ENCODE measurements around the gene TMEM39B. TPM values are rescaled to one million over a fixed set of nuclear protein-coding genes. Genes with fewer than 3 reads are reported as not detected.

Gene TMEM39B
- polyA plus RNA-seq, 3 donors, result 3.3 to 30.6 (median 3.4) TPM

- Histone ChIP-seq H3K9ac (ENCODE audit: insufficient read depth, low read length, poor library complexity, severe bottlenecking) (no peak overlapping the region), H3K4me3 (replicated peaks in 1 of 3; ENCODE audit: low read depth in 2 of 3, low read length in 3 of 3) (no peak overlapping the region), H3K9me3 (replicated peaks in 1 of 2; ENCODE audit: control insufficient read depth in 1 of 2, insufficient read depth in 1 of 2, low read length in 2 of 2) (no peaks in the 10 kb centered on the region), H3K4me1 (ENCODE audit: control insufficient read depth in 1 of 2, insufficient read depth in 2 of 2, low read length in 2 of 2) (peaks cover 10 to 20% of the 10 kb centered on the region in 2 donors), H3K27me3 (ENCODE audit: control insufficient read depth in 2 of 2, insufficient read depth in 2 of 2, low read length in 2 of 2) (no peaks in the 10 kb centered on the region), H3K4me2 (replicated peaks; ENCODE audit: extremely low read depth, low read length, poor library complexity, severe bottlenecking) (no peak overlapping the region), H3K79me2 (ENCODE audit: insufficient read depth, low read length) (peaks cover 99% of the 10 kb centered on the region), H3K27ac (ENCODE audit: low read depth in 1 of 2, low read length in 2 of 2) (no peak overlapping the region), H2AFZ (ENCODE audit: insufficient read depth, low read depth, low read length, poor library complexity, severe bottlenecking) (no peak overlapping the region), H4K20me1 (ENCODE audit: insufficient read depth, low read length) (peaks cover 100% of the 10 kb centered on the region), H3K36me3 (replicated peaks in 1 of 2; ENCODE audit: control insufficient read depth in 1 of 2, insufficient read depth in 2 of 2, low read length in 2 of 2) (peaks cover 11 to 57% of the 10 kb centered on the region in 2 donors)
- Mint-ChIP-seq H3K27ac (peak overlapping the region in 5 of 7 donors; percentile 24 to 62 (median 40)), H3K4me1 (peaks cover 17% of the 10 kb centered on the region), H3K36me3 (peaks cover 15 to 48% of the 10 kb centered on the region in 2 donors), H3K9me3 (no peaks in the 10 kb centered on the region), H3K27me3 (ENCODE audit: low read depth in 3 of 3) (no peaks in the 10 kb centered on the region), H3K4me3 (no peak overlapping the region)
- TF ChIP-seq, protein P1, sequence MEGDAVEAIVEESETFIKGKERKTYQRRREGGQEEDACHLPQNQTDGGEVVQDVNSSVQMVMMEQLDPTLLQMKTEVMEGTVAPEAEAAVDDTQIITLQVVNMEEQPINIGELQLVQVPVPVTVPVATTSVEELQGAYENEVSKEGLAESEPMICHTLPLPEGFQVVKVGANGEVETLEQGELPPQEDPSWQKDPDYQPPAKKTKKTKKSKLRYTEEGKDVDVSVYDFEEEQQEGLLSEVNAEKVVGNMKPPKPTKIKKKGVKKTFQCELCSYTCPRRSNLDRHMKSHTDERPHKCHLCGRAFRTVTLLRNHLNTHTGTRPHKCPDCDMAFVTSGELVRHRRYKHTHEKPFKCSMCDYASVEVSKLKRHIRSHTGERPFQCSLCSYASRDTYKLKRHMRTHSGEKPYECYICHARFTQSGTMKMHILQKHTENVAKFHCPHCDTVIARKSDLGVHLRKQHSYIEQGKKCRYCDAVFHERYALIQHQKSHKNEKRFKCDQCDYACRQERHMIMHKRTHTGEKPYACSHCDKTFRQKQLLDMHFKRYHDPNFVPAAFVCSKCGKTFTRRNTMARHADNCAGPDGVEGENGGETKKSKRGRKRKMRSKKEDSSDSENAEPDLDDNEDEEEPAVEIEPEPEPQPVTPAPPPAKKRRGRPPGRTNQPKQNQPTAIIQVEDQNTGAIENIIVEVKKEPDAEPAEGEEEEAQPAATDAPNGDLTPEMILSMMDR (IDR thresholded peaks at IDR 0.05), result no peak
- WGBS (ENCODE audit: insufficient coverage), result 75% methylated on average over 4 of the region's 6 CpGs
- DNase-seq, result no peak
- intact Hi-C loops (cut with micrococcal nuclease), result no loop called here
Observed at GRCh38 chr1:32025515-32025914, 47.2 kb upstream of the TMEM39B start.

GRCh38 chr1:32028746-32029145, 44.0 kb upstream of the TMEM39B start:
- Histone ChIP-seq H4K20me1 (ENCODE audit: insufficient read depth, low read length) (peaks cover 100% of the 10 kb centered on the region), H3K27ac (ENCODE audit: low read depth in 1 of 2, low read length in 2 of 2) (no peak overlapping the region), H3K4me2 (replicated peaks; ENCODE audit: extremely low read depth, low read length, poor library complexity, severe bottlenecking) (no peak overlapping the region), H3K36me3 (replicated peaks in 1 of 2; ENCODE audit: control insufficient read depth in 1 of 2, insufficient read depth in 2 of 2, low read length in 2 of 2) (peaks cover 37 to 66% of the 10 kb centered on the region in 2 donors), H3K27me3 (ENCODE audit: control insufficient read depth in 2 of 2, insufficient read depth in 2 of 2, low read length in 2 of 2) (no peaks in the 10 kb centered on the region), H3K9ac (ENCODE audit: insufficient read depth, low read length, poor library complexity, severe bottlenecking) (no peak overlapping the region), H3K9me3 (replicated peaks in 1 of 2; ENCODE audit: control insufficient read depth in 1 of 2, insufficient read depth in 1 of 2, low read length in 2 of 2) (no peaks in the 10 kb centered on the region), H2AFZ (ENCODE audit: insufficient read depth, low read depth, low read length, poor library complexity, severe bottlenecking) (no peak overlapping the region), H3K4me3 (replicated peaks in 1 of 3; ENCODE audit: low read depth in 2 of 3, low read length in 3 of 3) (no peak overlapping the region), H3K79me2 (ENCODE audit: insufficient read depth, low read length) (peaks cover 99% of the 10 kb centered on the region), H3K4me1 (ENCODE audit: control insufficient read depth in 1 of 2, insufficient read depth in 2 of 2, low read length in 2 of 2) (peaks cover 0 to 4% of the 10 kb centered on the region in 2 donors)
- 100% methylated on average over 2 of the region's 3 CpGs for WGBS (ENCODE audit: insufficient coverage)
- H3K27ac Mint-ChIP-seq, result peak overlapping the region in 1 of 7 donors; percentile 26
- intact Hi-C loops (cut with micrococcal nuclease), result no loop called here
- DNase-seq, result no peak
- no peak overlapping the region for H3K4me3 Mint-ChIP-seq
- TF ChIP-seq, protein P1 (IDR thresholded peaks at IDR 0.05), result no peak
- no peaks in the 10 kb centered on the region for H3K9me3 Mint-ChIP-seq
- H3K4me1 Mint-ChIP-seq, result peaks cover 7% of the 10 kb centered on the region
- H3K36me3 Mint-ChIP-seq, result peaks cover 37 to 63% of the 10 kb centered on the region in 2 donors
- H3K27me3 Mint-ChIP-seq (ENCODE audit: low read depth in 3 of 3), result no peaks in the 10 kb centered on the region

Data from CD14-positive monocyte (primary cell).